Astrocyte (in vitro differentiated cells and primary cell): ENCODE measurements around the gene MMP7.

Source experiments
- EZH2 ChIP-seq: IDR thresholded peaks from 2 replicates; pipeline ENCODE4 v1.6.1; 2012; ENCODE audit warnings: mild to moderate bottlenecking, low read length, inconsistent platforms; ENCODE audit not compliant: insufficient read depth
- TF ChIP-seq, protein P1 (sequence below): IDR thresholded peaks from 2 replicates; pipeline ENCODE4 v1.5.1; 2011; ENCODE audit warnings: low read depth, mild to moderate bottlenecking, inconsistent platforms, low read length, moderate library complexity; ENCODE audit not compliant: insufficient read depth

DNA sequence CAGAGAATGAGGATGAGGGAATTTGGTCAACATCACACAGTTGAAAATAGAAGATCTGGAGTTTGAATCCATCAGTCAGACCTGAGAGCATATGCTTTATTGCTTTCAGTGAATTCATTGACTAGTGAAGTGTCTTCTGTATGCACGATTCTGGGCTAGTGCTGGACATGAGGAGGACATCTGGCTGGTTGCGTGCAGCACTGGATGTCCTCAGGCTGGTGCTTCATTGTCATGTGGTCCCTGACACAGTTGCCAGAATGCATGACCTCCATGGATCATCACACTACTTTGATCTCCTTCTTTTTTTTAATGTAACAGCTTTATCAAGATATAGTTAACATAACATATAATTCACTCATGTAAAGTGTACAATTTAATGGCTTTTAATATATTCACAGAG is 44.5 kb upstream of the MMP7 start:
- TF ChIP-seq, protein P1, sequence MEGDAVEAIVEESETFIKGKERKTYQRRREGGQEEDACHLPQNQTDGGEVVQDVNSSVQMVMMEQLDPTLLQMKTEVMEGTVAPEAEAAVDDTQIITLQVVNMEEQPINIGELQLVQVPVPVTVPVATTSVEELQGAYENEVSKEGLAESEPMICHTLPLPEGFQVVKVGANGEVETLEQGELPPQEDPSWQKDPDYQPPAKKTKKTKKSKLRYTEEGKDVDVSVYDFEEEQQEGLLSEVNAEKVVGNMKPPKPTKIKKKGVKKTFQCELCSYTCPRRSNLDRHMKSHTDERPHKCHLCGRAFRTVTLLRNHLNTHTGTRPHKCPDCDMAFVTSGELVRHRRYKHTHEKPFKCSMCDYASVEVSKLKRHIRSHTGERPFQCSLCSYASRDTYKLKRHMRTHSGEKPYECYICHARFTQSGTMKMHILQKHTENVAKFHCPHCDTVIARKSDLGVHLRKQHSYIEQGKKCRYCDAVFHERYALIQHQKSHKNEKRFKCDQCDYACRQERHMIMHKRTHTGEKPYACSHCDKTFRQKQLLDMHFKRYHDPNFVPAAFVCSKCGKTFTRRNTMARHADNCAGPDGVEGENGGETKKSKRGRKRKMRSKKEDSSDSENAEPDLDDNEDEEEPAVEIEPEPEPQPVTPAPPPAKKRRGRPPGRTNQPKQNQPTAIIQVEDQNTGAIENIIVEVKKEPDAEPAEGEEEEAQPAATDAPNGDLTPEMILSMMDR: no peak
- TF ChIP-seq EZH2: no peak
